ENCODE results near the gene ZNF658. TPM values are rescaled to one million over a fixed set of nuclear protein-coding genes. Genes with fewer than 3 reads are reported as not detected.
"Not testable (repeated sequence)": the region's sequence is repeated elsewhere in the genome, so short reads cannot be mapped to it uniquely, and the experiment has no call there.

The ZNF658 gene
- 1 to 10 TPM; 3.7 to 4.5 TPM for total RNA-seq
- long read RNA-seq, full-length matches to known transcripts: 4 of 4 reads
- long read RNA-seq, partial matches to known transcripts: 0 of 4 reads
- long read RNA-seq, other reads (novel, unspliced or antisense): 0 of 4 reads

DNA sequence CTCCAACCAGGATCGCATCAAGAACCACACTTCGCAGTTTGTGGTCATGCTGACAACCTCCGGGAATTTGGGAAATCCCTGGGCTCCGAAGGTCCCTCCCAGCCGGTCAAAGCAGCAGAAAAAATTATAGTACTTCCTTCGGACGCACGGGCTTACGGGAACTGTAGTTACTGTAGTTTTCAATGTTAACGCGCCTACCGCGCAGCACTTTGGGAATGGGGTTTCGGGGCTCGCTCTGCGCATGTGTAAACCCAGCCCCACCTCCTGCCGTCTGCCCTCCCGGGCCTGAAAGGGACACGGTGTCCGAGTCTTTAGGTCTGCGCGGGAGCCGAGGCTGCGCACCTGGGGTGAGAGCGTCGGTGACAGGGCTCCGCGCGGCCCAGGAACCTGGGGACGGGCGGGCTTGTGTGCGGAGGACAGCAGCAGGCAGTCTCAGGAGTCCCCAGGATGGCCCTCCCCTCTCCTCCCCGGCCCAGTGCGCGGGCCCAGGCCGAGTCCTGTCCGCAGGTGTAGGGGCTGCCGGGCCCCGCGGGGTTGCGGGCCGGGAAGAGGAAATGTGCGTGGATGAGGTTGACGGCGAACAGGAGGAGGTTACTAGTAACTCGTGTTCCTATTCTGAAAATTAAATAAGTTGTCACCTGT is at the start of gene ZNF658:
ZNF658 (plus strand) TSS at position 236 of the 642 bp plus-strand sequence. CDS start 2,837 bp downstream, outside the sequence.
- DNase-seq (peak; percentile 83 to 87), ATAC-seq (peak; percentile 100)
- intact Hi-C loops (cut with DNase I, micrococcal nuclease): not testable (repeated sequence)

DNA sequence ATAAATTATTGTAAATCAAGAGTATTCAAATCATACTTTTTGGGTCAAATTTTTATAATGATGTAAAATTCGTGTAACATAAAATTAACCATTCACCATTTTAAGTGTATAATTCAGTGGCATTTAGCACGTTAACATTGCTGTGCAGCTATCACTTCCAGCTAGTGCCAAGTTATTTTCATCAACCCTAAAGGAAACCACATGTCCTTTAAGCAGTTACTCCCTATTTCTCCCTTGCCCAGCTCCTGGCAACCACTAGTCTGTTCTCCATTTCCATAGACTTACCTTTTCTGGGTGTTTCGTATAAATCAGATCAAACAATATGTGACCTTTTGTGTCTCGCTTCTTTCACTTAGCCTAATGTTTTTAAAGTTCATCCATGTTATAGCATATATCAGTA is 38.8 kb upstream of the ZNF658 start:
- intact Hi-C loops (cut with DNase I, micrococcal nuclease); DNase-seq; ATAC-seq: not testable (repeated sequence)

DNA sequence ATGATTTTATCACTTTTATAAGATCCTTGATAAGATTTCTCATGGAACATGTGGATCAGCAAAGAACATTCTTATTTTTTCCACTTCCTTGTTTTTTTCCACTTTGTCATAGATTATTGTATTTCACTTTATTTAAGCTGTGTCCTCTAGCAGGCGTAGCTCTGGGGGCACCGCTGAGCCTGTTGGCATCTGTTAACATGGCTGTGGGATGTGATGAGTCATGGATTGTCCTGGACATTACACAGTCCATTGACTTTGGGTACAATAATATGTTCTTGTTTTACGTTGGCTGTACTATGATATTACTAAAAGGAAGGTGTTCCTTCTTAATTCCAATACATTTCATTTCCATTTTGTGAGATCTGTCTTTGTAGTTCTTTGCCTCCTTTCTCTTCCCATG is 31.9 kb upstream of the ZNF658 start:
- ATAC-seq; DNase-seq; intact Hi-C loops (cut with DNase I, micrococcal nuclease): not testable (repeated sequence)

DNA sequence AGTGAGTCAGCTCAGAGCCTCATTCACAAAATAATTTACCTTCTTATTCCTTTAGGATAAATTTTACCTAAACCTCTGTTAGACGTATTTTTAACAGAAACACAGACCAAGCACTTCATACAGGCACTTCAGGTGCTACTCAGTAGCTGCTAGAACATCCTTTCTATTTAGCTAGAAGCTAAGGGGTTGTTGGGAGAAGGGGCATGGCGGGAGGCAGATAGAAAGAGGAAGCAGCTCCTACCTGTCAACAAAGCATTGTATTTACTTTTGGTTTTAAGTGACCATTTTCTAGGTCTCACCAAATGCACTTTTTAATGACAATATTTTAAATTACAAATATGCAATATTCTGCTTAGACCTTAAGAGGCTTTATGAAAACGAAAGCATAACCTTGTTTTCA is 19.9 kb upstream of the ZNF658 start:
- intact Hi-C loops (cut with DNase I, micrococcal nuclease); ATAC-seq; DNase-seq: not testable (repeated sequence)

DNA sequence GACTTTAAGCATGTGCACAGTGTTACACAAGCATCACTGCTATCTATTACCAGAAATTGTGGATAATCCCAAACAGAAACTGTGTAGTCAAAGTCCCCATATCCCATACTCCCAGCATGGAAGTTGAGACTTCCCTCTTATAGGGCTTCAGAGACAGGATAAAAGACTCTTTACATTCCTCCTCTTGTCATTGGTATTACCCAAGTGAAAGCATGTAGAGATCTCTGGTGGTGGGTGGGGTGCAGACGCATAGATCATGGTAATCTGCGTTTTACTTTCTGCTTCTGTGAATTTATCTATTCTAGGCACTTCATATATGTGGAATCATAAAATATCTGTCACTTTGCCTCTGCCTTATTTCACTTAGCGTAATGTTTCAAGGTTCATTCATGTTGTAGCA is 18.7 kb upstream of the ZNF658 start:
- intact Hi-C loops (cut with DNase I, micrococcal nuclease); ATAC-seq; DNase-seq: not testable (repeated sequence)

DNA sequence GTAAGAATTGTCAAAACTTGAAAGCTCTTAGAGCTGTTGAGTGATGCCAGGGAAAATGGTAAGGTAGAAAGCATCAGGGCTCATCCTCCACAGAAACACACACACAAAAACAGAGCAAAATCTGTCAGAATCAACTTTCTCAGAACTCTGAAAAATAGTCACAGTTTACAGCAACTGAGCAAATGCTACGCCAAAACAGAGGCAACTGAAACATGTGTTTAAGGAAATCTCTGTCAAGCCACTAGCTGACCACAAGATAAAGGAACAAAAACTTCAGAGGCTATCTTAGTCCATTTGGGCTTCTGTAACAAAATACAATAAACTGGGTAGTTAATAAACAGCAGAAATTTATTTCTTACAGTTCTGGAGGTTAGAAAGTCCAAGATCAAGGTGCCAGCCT is 10.2 kb upstream of the ZNF658 start:
- intact Hi-C loops (cut with DNase I, micrococcal nuclease); ATAC-seq; DNase-seq: not testable (repeated sequence)

DNA sequence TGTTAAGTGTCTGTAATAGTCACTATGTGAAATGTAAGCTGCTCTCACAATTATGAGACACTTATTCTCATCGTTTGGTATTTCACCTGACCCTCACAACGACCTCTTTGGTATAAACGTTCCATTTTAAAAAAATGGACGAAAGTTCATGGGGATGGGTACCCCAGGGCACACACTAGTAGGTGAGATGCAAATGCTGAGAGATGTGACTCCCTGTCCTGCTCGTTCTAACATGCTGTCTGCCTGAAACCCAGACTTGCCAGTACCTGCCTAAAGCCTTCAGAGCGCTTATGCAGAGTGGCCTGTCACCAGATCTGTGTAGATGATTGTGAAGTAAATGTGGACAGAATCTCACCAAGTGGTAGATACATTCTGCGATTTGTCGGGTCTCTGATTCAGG is 616 bp downstream of the ZNF658 start:
- ATAC-seq: peak; percentile 43
- DNase-seq; intact Hi-C loops (cut with DNase I, micrococcal nuclease): not testable (repeated sequence)

DNA sequence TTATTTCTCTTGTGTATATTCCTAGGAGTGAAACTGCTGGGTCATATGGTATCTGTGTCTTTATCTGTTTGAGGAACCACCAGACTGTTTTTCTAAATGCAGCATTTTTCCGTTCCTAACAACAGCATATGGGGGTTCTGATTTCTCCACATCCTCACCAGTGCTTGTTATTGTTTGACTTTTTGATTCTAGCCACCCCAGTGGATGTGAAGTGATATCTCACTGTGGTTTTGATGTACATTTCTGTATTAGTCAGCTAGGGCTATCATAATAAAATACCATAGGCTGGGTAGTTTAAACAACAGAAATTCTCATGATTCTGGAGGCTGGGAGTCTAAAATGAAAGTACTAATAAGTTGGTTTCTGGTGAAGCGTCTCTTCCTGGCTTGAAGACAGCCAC is 9.0 kb downstream of the ZNF658 start:
- intact Hi-C loops (cut with DNase I, micrococcal nuclease); DNase-seq; ATAC-seq: not testable (repeated sequence)

DNA sequence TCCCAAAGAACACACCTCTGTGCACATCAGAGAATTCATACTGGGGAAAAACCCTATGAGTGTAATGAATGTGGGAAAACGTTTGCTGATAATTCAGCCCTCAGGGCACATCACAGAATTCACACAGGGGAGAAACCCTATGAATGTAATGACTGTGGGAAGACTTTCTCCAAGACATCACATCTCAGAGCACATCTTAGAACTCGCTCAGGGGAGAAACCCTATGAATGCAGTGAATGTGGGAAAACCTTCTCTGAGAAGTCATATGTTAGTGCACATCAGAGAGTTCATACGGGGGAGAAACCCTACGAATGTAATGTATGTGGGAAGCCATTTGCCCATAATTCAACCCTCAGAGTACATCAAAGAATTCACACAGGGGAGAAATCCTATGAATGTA is 19.5 kb downstream of the ZNF658 start:
- ATAC-seq; intact Hi-C loops (cut with DNase I, micrococcal nuclease); DNase-seq: not testable (repeated sequence)

DNA sequence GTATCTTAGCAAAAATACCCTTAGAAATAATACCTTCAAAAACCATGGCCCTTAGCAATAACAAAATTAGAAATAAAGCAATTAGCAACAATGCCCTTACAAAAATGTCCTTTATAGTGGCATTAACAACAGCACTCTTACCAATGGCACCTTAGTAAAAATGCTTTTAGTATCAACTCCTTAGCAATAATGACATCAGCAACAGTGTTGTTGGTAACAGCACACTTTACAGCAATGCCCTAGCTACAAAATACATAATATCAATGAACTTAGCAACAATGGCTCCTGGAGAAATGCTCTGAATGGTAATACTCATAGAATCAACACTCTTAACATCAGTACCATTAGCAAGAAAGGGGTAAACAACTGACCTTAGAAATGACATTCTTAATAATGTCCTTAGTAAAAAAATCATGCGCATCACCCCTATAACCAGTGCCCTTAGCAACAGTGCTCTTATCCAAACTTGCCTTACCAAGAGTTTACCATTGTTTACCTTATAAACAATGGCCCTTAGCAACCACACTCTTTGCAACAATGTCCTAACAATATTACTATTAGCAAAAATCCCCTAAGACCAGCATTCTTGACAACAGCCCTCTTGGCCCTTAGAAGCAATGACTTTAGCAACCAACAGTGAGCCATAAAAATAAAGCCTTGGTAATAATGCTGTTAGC is 35.8 kb downstream of the ZNF658 start:
- intact Hi-C loops (cut with DNase I, micrococcal nuclease); ATAC-seq; DNase-seq: not testable (repeated sequence)

DNA sequence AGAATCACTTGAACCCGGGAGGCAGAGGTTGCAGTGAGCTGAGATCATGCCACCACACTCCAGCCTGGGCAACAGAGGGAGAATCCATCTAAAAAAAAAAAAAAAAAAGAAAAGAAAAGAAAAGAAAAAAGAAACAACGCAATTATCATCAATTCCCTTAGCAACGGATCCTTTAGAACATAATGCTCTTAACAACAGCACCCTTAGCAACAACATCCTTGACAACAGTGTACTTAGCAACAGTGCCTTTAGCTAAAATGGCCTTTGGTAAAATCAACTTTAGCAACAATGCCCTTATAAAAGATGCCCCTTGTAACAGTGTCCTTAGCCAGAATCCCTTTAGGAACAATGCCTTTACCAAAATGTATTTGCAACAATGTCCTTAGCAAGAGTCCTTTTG is 37.1 kb downstream of the ZNF658 start:
- DNase-seq; ATAC-seq; intact Hi-C loops (cut with DNase I, micrococcal nuclease): not testable (repeated sequence)

DNA sequence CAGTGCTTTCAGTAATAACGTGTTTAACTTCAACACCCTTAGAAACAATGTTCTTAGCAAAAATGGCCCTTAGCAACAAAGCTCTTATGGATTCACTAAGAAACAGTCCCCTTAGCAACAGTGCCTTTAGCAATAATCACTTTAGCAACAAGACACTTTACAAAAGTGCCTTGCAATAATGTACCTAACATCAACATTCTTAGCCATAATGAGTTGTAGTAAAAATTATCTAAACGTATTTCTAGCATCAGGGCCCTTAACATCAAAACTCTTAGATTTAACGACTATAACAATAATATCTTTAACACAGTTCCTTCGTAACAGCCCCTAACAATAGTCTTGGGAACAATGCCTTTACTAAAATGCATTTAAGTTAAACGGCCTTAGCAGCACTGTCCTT is 37.8 kb downstream of the ZNF658 start:
- DNase-seq; ATAC-seq; intact Hi-C loops (cut with DNase I, micrococcal nuclease): not testable (repeated sequence)

DNA sequence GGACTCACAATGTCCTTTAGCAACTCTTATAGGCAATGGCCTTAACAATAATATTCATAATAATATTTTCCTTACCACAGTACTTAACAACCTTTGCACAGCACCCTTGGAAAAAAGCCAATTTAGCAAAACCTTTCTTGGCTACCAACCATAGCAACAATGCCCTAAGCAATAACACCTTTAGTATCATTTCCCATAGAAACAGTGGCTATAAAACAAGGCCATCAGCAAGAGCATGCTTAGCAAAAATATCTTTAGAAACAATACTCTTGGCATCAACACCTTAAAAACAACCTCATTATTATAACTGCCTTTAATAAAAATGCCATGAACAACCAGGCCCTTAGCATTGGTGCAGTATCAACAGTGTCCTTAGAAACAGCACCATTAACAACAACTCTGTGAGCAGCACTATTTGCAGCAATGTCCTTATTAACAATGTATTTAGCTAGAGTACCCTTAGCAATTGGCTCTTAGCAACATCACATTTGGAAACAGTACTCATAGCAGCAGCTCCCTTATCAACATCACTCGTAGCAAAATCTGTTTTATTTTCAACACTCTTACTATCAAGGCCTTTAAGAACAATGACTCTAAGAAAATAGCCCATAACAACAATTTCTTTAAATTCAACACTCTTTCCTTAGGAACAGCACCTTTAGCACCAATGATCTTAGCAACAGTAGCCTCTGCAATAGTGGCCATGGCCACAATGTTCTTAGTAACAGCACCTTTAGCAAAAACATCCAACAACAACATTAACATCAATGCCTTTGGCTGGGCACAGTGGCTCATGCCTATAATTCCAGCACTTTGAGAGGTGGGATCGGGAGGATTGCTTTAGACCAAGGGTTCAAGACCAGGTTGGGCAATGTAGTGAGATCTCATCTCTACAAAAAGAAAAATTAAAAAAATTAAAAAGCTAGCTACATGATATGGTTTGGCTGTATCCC is 39.6 kb downstream of the ZNF658 start:
- DNase-seq; ATAC-seq; intact Hi-C loops (cut with DNase I, micrococcal nuclease): not testable (repeated sequence)

DNA sequence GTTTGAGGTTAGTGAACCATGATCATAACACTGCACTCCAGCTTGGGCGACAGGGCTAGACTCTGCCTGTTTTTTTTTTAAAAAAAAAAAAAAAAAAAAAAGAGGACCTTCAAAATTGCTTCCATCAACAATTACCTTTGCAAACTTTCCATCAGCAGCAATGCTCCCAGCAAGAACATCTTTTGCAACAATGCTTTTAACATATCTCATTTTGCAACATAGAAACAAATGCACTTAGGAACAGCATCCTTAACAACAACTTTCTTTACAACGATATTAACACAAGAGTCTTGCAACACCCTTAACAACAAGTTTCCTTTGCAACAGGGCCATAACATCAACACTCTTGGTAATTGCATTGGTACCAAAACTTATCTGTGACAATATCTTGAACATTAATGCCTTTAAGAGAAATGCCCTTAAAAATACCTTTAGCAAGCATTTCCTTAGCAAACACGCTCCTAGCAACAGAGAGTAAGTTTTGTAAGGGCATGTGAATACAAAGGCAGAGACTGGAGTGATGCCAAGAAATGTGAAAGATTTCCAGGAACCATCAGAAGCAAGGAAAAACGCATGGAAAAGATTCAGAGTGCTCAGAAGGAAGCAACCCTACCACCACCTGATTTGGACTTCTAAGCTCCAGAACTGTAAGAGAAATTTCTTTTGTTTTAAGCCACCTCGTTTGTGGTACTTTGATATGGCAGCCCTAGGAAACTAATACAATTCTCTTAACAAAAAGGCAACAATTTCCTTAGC is 42.1 kb downstream of the ZNF658 start:
- DNase-seq; intact Hi-C loops (cut with DNase I, micrococcal nuclease); ATAC-seq: not testable (repeated sequence)

DNA sequence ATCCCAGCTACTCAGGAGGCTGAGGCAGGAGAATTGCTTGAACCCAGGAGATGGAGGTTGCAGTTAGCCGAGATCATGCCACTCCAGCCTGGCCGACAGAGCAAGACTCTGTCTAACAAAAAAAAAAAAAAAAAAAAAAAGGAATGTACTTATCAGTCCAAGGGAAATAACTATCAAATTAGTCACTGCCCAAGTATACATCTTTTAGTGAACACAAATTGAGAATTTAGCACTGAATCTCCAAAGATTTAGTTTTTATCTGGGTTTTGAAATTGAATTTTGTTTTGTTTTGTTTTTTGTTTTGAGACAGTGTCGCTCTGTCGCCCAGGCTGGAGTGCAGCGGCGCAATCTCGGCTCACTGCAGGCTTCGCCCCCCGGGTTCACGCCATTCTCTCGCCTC is 52.1 kb downstream of the ZNF658 start:
- intact Hi-C loops (cut with DNase I, micrococcal nuclease); DNase-seq; ATAC-seq: not testable (repeated sequence)

All from left colon (tissue), 2 donors.